ENCODE measurements around the gene PRR35.

Gene PRR35

DNA sequence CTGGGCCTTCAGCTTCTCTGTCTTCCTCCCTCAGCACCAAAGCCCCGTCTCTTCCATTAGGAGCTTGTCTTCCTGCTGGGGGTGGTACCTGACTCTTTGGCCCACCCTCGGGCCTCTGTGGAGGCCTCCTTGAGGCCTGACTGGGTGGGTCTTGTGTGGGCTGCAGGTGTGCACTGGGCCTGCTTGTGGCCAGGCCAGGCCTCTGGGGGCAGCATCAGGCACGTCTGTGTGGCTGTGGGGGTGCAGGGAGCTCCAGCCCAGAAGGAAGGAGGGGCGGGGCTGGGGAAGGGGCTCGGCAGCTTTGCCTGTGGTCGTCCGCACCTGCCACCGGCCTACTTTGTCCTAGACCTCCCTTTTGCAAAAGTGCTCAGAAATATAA lies 16.6 kb downstream of the PRR35 start:
- TF ChIP-seq ZFX (IDR thresholded peaks at IDR 0.05) (no peak), CTCF (conservative IDR thresholded peaks at IDR 0.05) (no peak)
- H3K27ac ChIP-seq: no peak overlapping the region

- H3K27ac ChIP-seq: no peak overlapping the region
- TF ChIP-seq CTCF (conservative IDR thresholded peaks at IDR 0.05) (no peak), ZFX (IDR thresholded peaks at IDR 0.05) (no peak)
Observed at GRCh38 chr16:577796-578195, 17.6 kb downstream of the PRR35 start.

DNA sequence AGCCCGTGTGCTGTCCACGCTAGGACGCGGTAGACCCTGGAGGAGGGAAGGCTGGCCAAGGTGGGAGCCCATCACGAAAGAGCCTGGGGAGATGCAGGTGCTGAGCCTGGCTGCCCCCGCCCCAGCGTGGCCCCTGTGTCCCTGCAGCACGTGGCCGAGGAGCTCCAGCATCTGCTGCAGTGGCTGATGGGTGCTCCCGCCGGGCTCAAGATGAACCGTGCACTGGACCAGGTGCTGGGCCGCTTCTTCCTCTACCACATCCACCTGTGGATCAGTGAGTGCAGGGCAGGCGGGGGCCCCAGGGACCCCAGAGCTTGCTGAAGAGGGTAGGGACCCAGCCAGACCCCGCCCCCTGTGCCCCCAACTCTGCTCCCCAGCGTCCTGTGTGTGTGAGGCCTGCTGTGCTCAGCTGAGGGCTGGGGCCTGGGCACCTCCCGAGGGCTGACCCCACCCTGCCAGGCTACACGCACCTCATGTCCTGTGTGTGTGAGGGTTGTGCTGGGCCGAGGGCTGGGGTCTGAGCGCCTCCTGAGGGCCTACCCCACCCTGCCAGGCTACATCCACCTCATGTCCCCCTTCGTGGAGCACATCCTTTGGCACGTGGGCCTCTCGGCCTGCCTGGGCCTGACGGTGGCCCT lies 18.2 kb downstream of the PRR35 start:
- TF ChIP-seq CTCF (conservative IDR thresholded peaks at IDR 0.05): no peak
- TF ChIP-seq ZFX (IDR thresholded peaks at IDR 0.05): no peak
- H3K27ac ChIP-seq: no peak overlapping the region

DNA sequence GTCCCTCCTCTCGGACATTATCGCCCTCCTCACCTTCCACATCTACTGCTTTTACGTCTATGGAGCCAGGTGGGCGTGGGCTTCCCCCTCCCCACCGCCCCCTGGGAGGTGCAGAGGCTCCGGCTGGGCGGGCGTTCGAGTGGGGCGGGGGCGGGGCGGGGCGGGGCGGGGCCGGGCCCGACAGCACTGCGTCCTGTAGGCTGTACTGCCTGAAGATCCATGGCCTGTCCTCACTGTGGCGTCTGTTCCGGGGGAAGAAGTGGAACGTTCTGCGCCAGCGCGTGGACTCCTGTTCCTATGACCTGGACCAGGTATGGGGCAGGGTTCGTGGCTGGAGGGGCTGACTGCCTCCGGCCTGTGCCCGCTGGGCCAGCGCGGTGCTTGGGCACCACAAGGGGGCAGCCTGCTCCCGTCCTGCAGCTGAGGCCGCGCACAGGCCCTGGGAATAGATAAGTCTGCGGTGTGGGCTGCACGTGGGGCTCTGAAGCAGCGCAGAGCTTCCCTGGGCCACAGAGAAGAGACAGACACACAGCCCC lies 18.7 kb downstream of the PRR35 start:
- H3K27ac ChIP-seq: no peak overlapping the region
- peak; percentile 80 for TF ChIP-seq CTCF (conservative IDR thresholded peaks at IDR 0.05)
- TF ChIP-seq ZFX (IDR thresholded peaks at IDR 0.05): no peak

- TF ChIP-seq CTCF (conservative IDR thresholded peaks at IDR 0.05) (no peak), ZFX (IDR thresholded peaks at IDR 0.05) (no peak)
Observed at GRCh38 chr16:580141-580945, 20.1 kb downstream of the PRR35 start.

GRCh38 chr16:580946-581498 lies 20.8 kb downstream of the PRR35 start:
- no peak overlapping the region for H3K27ac ChIP-seq
- TF ChIP-seq ZFX (IDR thresholded peaks at IDR 0.05) (no peak), CTCF (conservative IDR thresholded peaks at IDR 0.05) (no peak)

More at GRCh38 chr16:580141-580945, 20.1 kb downstream of the PRR35 start:
- no peak overlapping the region for H3K27ac ChIP-seq

GRCh38 chr16:582218-582613 lies 22.0 kb downstream of the PRR35 start:
- TF ChIP-seq CTCF (conservative IDR thresholded peaks at IDR 0.05): no peak
- no peak for TF ChIP-seq ZFX (IDR thresholded peaks at IDR 0.05)
- H3K27ac ChIP-seq: no peak overlapping the region
